Stimulated activated CD4-positive, alpha-beta T cell treated with anti-CD3 and anti-CD28 coated beads, TNF-alpha, amount 100 ng/mL, for 1 hour (primary cell): ENCODE results near the gene ADORA1.

Experiments
- DNase-seq, 3 donors: peaks; one replicate each; pipeline ENCODE4 v3.0.0-alpha.2; 2020; ENCODE audit warnings: low read depth in 3 of 3, low spot score in 1 of 3

Gene ADORA1

GRCh38 chr1:203127666-203128430, at the start of gene ADORA1:
ADORA1 (plus strand) TSS chr1:203127726; CDS start chr1:203128842, 1,116 bp downstream.
- DNase-seq = no peak

- DNase-seq = no peak
These were observed 49.6 kb upstream of the ADORA1 start for GRCh38 chr1:203077956-203078355.

GRCh38 chr1:203078478-203078877, 49.0 kb upstream of the ADORA1 start:
- DNase-seq = no peak

- no peak for DNase-seq
These were observed 47.1 kb upstream of the ADORA1 start for GRCh38 chr1:203080456-203080855.

GRCh38 chr1:203081465-203082230, 45.9 kb upstream of the ADORA1 start:
- no peak for DNase-seq

- DNase-seq = no peak
These were observed 45.4 kb upstream of the ADORA1 start for GRCh38 chr1:203082231-203082505.

- no peak for DNase-seq
These were observed 44.7 kb upstream of the ADORA1 start for GRCh38 chr1:203082571-203083462.

GRCh38 chr1:203083463-203083921, 44.0 kb upstream of the ADORA1 start:
- no peak for DNase-seq

- no peak for DNase-seq
These were observed 42.7 kb upstream of the ADORA1 start for GRCh38 chr1:203084588-203085527.

GRCh38 chr1:203085528-203086406, 41.8 kb upstream of the ADORA1 start, which contains the start of gene MYOG:
MYOG (minus strand) TSS chr1:203086012; CDS start chr1:203085961, 51 bp downstream.
- DNase-seq = no peak

- DNase-seq = no peak
These were observed 40.3 kb upstream of the ADORA1 start for GRCh38 chr1:203086992-203087763.

GRCh38 chr1:203088441-203088840, 39.1 kb upstream of the ADORA1 start:
- no peak for DNase-seq

- DNase-seq = no peak
These were observed 38.4 kb upstream of the ADORA1 start for GRCh38 chr1:203089001-203089650.

- no peak for DNase-seq
These were observed 37.9 kb upstream of the ADORA1 start for GRCh38 chr1:203089651-203090045.

GRCh38 chr1:203090421-203091198, 36.9 kb upstream of the ADORA1 start:
- DNase-seq = no peak

- DNase-seq = no peak
These were observed 36.4 kb upstream of the ADORA1 start for GRCh38 chr1:203091199-203091477.

- no peak for DNase-seq
These were observed 35.7 kb upstream of the ADORA1 start for GRCh38 chr1:203091761-203092330.
